Caco-2 (cell line): Measurements from ENCODE around the gene ATP6V0D1. TPM values are rescaled to one million over a fixed set of nuclear protein-coding genes. Genes with fewer than 3 reads are reported as not detected.

ENCODE experiments used
- BruUV-seq: library from RNA; stranded (reverse); fragments of 400-500 nt; replicated peaks from 2 replicates; lab custom pipeline; 2021; lab: Mats Ljungman, UMichigan
- CTCF ChIA-PET: fragments of 300-600 bp; sonication (Branson Sonifier 250); formaldehyde crosslinking; loops from one replicate; lab custom pipeline; 2022; ENCODE audit warnings: antibody characterized with exemption; lab: Charles Lee
- POLR2A ChIA-PET: fragments of 300-600 bp; sonication (Branson Sonifier 250); formaldehyde crosslinking; loops from one replicate; lab custom pipeline; 2022; ENCODE audit warnings: antibody characterized with exemption; lab: Charles Lee
- DNase-seq, 2 experiments: peaks; one replicate each; pipeline versions ENCODE4 v3.0.0 to v3.0.0-alpha.2; 2020 to 2022
- H3K27me3 ChIP-seq: replicated peaks from 2 replicates; pipeline ENCODE4 v1.6.0; 2011; ENCODE audit warnings: low read length; ENCODE audit not compliant: control insufficient read depth, insufficient read depth
- H3K36me3 ChIP-seq: 2 replicates; pipeline ENCODE4 v1.5.1; 2011; ENCODE audit warnings: low read length; ENCODE audit not compliant: control insufficient read depth, insufficient read depth
- H3K4me1 ChIP-seq: fragments of 250-450 bp; sonication (Bioruptor Pico); 2 replicates; pipeline ENCODE4 v1.5.1; 2020; ENCODE audit warnings: mild to moderate bottlenecking
- H3K4me3 ChIP-seq: 2 replicates; pipeline ENCODE4 v1.5.1; 2011; ENCODE audit warnings: low read depth, mild to moderate bottlenecking, control low read depth, low read length
- H3K9me3 ChIP-seq: fragments of 250-450 bp; sonication (Bioruptor Pico); 2 replicates; pipeline ENCODE4 v1.5.1; 2020; ENCODE audit warnings: mild to moderate bottlenecking, moderate library complexity
- H3K27ac Mint-ChIP-seq: one replicate; pipeline ENCODE4 v1.8.0; 2022; ENCODE audit warnings: mixed read lengths; ENCODE audit not compliant: unreplicated experiment
- H3K27me3 Mint-ChIP-seq: one replicate; pipeline ENCODE4 v1.8.0; 2022; ENCODE audit warnings: mixed read lengths; ENCODE audit not compliant: insufficient read depth, unreplicated experiment
- H3K36me3 Mint-ChIP-seq: one replicate; pipeline ENCODE4 v1.8.0; 2022; ENCODE audit warnings: mild to moderate bottlenecking, mixed read lengths; ENCODE audit not compliant: insufficient read depth, unreplicated experiment
- H3K4me1 Mint-ChIP-seq: one replicate; pipeline ENCODE4 v1.8.0; 2022; ENCODE audit warnings: low read depth, mixed read lengths; ENCODE audit not compliant: unreplicated experiment
- H3K4me3 Mint-ChIP-seq: one replicate; pipeline ENCODE4 v1.8.0; 2022; ENCODE audit warnings: mild to moderate bottlenecking, moderate library complexity, mixed read lengths; ENCODE audit not compliant: unreplicated experiment
- H3K9me3 Mint-ChIP-seq: one replicate; pipeline ENCODE4 v1.8.0; 2022; ENCODE audit warnings: mixed read lengths; ENCODE audit not compliant: unreplicated experiment
- intact Hi-C: fragments of 100-400 bp; cut with micrococcal nuclease; formaldehyde crosslinking; loops from one replicate; pipeline ENCODE4 v1.10.0; 2022; ENCODE audit not compliant: unreplicated experiment
- total RNA-seq: library from RNA; stranded (reverse); gene quantifications from 2 replicates; pipeline ENCODE4 v1.2.3, GENCODE V29; 2022
- TF ChIP-seq, protein P1 (sequence below), 2 experiments: fragments of 200-600 bp in 1 of 2; IDR thresholded peaks; 1 replicate in 1 of 2; 2 replicates in 1 of 2; pipeline versions ENCODE4 v1.5.1 to v1.8.0; 2011 to 2022; ENCODE audit warnings: antibody characterized with exemption in 1 of 2, control low read depth in 1 of 2, inconsistent platforms in 1 of 2, low read depth in 1 of 2, low read length in 1 of 2, mild to moderate bottlenecking in 1 of 2, moderate library complexity in 1 of 2; ENCODE audit not compliant: insufficient read depth in 1 of 2, severe bottlenecking in 1 of 2, unreplicated experiment in 1 of 2

Gene ATP6V0D1
- total RNA-seq, 1 experiment from 2014 or later = 110 TPM

DNA sequence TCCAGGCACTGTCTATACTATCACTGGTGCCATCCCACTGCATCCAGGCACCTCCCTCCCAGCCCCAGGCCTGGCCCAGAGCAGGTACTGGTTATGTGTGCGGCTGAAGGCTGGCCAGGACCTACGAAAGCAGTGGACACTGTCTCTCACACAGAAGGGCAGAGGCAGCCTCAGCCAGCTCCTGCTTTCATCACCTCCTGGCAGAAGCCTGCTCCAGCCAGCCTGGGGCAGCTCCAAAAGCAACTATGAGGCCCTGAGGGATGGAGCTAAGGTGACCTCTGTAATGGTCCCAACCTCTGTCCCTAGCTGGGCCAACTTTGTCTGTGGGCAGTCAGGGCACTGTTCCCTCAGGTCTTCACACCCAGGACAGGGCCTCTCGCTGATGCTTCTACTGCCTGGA lies 31.2 kb downstream of the ATP6V0D1 start:
- no peaks in the 10 kb centered on the region for H3K4me1 Mint-ChIP-seq
- no peaks in the 10 kb centered on the region for H3K27me3 Mint-ChIP-seq
- no TSS peak for BruUV-seq
- no peaks in the 10 kb centered on the region for H3K4me1 ChIP-seq
- H3K9me3 Mint-ChIP-seq = no peaks in the 10 kb centered on the region
- peaks cover 2% of the 10 kb centered on the region for H3K36me3 ChIP-seq
- H3K36me3 Mint-ChIP-seq = peaks cover 6% of the 10 kb centered on the region
- H3K27ac Mint-ChIP-seq = no peak overlapping the region
- no peak for DNase-seq
- no peak overlapping the region for H3K4me3 Mint-ChIP-seq
- H3K4me3 ChIP-seq = no peak overlapping the region
- TF ChIP-seq, protein P1, sequence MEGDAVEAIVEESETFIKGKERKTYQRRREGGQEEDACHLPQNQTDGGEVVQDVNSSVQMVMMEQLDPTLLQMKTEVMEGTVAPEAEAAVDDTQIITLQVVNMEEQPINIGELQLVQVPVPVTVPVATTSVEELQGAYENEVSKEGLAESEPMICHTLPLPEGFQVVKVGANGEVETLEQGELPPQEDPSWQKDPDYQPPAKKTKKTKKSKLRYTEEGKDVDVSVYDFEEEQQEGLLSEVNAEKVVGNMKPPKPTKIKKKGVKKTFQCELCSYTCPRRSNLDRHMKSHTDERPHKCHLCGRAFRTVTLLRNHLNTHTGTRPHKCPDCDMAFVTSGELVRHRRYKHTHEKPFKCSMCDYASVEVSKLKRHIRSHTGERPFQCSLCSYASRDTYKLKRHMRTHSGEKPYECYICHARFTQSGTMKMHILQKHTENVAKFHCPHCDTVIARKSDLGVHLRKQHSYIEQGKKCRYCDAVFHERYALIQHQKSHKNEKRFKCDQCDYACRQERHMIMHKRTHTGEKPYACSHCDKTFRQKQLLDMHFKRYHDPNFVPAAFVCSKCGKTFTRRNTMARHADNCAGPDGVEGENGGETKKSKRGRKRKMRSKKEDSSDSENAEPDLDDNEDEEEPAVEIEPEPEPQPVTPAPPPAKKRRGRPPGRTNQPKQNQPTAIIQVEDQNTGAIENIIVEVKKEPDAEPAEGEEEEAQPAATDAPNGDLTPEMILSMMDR (IDR thresholded peaks at IDR 0.05; ENCODE audit: insufficient read depth in 1 of 2, low read depth in 1 of 2, low read length in 1 of 2, severe bottlenecking in 1 of 2, unreplicated experiment in 1 of 2) = no peak
- intact Hi-C loops = loop anchor here (5.0 kb wide), 1 partner anchor 172 kb away; the partner anchor contains the start of gene PLEKHG4
- ChIA-PET POLR2A (no interaction called here), CTCF (no interaction called here)
- no peaks in the 10 kb centered on the region for H3K27me3 ChIP-seq
- H3K9me3 ChIP-seq = no peaks in the 10 kb centered on the region

DNA sequence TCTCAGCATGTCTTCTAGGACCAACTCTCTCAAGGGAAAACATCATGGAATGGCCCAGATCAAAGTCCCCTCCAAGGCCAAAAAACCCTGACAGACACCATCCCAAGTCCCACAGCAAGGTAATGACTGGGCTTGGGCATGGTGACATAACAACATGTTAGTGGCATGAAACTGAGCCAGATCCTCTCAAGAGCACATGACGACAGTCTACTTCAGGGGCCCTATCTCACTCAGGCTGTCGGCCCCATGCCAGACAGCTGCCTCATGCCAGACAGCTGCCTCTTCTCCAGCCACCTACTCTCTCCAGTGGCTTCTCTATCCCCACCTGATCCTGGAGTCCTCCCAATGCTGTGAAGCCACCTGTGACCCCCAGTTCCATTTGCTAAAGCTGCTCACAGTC lies 31.6 kb downstream of the ATP6V0D1 start:
- ChIA-PET POLR2A (no interaction called here), CTCF (no interaction called here)
- intact Hi-C loops = loop anchor here (5.0 kb wide), 1 partner anchor 172 kb away; the partner anchor contains the start of gene PLEKHG4
- TF ChIP-seq, protein P1 (IDR thresholded peaks at IDR 0.05; ENCODE audit: insufficient read depth in 1 of 2, low read depth in 1 of 2, low read length in 1 of 2, severe bottlenecking in 1 of 2, unreplicated experiment in 1 of 2) = no peak
- H3K4me3 ChIP-seq = no peak overlapping the region
- Mint-ChIP-seq H3K36me3 (peaks cover 6% of the 10 kb centered on the region), H3K4me3 (no peak overlapping the region), H3K27me3 (no peaks in the 10 kb centered on the region), H3K27ac (no peak overlapping the region), H3K4me1 (no peaks in the 10 kb centered on the region), H3K9me3 (no peaks in the 10 kb centered on the region)
- BruUV-seq = no TSS peak
- H3K9me3 ChIP-seq = no peaks in the 10 kb centered on the region
- no peaks in the 10 kb centered on the region for H3K27me3 ChIP-seq
- peaks cover 2% of the 10 kb centered on the region for H3K36me3 ChIP-seq
- no peaks in the 10 kb centered on the region for H3K4me1 ChIP-seq
- no peak for DNase-seq

DNA sequence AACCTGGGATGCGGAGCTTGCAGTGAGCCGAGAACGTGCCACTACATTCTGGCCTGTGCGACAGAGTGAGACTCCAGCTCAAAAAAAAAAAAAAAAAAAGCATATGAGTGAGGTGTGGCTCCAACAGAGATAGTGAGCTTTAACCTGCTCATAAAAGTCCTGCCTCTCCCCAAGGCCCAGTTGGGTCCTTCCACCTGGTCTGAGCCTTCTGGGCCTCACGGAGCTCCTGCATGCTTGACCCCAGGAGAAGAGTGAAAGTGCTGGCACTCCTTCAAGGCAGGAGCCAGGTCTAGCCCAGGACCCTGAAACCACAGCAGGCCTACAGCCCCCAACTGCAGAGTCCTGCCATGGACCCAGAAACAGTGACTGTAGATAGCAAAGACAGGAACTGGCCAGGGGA lies 32.4 kb downstream of the ATP6V0D1 start:
- no TSS peak for BruUV-seq
- Histone ChIP-seq H3K27me3 (no peaks in the 10 kb centered on the region), H3K9me3 (no peaks in the 10 kb centered on the region), H3K36me3 (peaks cover 2% of the 10 kb centered on the region), H3K4me3 (no peak overlapping the region), H3K4me1 (no peaks in the 10 kb centered on the region)
- Mint-ChIP-seq H3K27ac (no peak overlapping the region), H3K36me3 (peaks cover 6% of the 10 kb centered on the region), H3K27me3 (no peaks in the 10 kb centered on the region), H3K4me1 (no peaks in the 10 kb centered on the region), H3K4me3 (no peak overlapping the region), H3K9me3 (no peaks in the 10 kb centered on the region)
- DNase-seq = no peak
- TF ChIP-seq, protein P1 (IDR thresholded peaks at IDR 0.05; ENCODE audit: insufficient read depth in 1 of 2, low read depth in 1 of 2, low read length in 1 of 2, severe bottlenecking in 1 of 2, unreplicated experiment in 1 of 2) = no peak
- POLR2A ChIA-PET = no interaction called here
- intact Hi-C loops = loop anchor here (5.0 kb wide), 1 partner anchor 171 kb away; the partner anchor contains the start of gene PLEKHG4
- CTCF ChIA-PET = interaction anchor here (0.6 to 2.2 kb wide), 4 partner anchors 21 to 298 kb away, joined by 3 to 11 read pairs (median 6); partner anchors contain the start of gene B3GNT9
